H1 (cell line): ENCODE data around the gene ARHGAP22. TPM values are rescaled to one million over a fixed set of nuclear protein-coding genes. Genes with fewer than 3 reads are reported as not detected.

Source experiments
- BCL11A ChIP-seq, 2 experiments: IDR thresholded peaks; one replicate each; pipeline ENCODE4 v1.6.1; 2011; ENCODE audit warnings: low read depth in 2 of 2, low read length in 2 of 2, mild to moderate bottlenecking in 2 of 2
- CHD7 ChIP-seq: fragments of 300-600 bp; sonication (generic); IDR thresholded peaks from 2 replicates; pipeline ENCODE4 v1.7.1; 2012; ENCODE audit warnings: low read length, moderate library complexity, mild to moderate bottlenecking, inconsistent platforms; ENCODE audit not compliant: insufficient replicate concordance
- E2F6 ChIP-seq: IDR thresholded peaks from 2 replicates; pipeline ENCODE4 v1.6.1; 2012; ENCODE audit warnings: inconsistent platforms
- PHF8 ChIP-seq: fragments of 200-600 bp; sonication (generic); conservative IDR thresholded peaks from 2 replicates; pipeline ENCODE4 v1.7.1; 2012; ENCODE audit warnings: low read depth, mild to moderate bottlenecking, inconsistent platforms, low read length, moderate library complexity
- ZNF274 ChIP-seq: IDR thresholded peaks from 2 replicates; pipeline ENCODE4 v1.7.0; 2012; ENCODE audit warnings: low read length, borderline replicate concordance; ENCODE audit errors: extremely low read depth
- polyA plus RNA-seq, 7 experiments: library from polyadenylated mRNA; depleted of rRNA in 3 of 7; stranded (reverse) in 5 of 7; unstranded in 2 of 7; fragments of >200 nt in 5 of 7; fragments of 200-250 nt in 2 of 7; gene quantifications; 1 replicate in 5 of 7; 2 replicates in 1 of 7; 4 replicates in 1 of 7; pipeline versions ENCODE4 v1.2.1 to v1.2.3, GENCODE V29; 2011 to 2013; ENCODE audit warnings: missing spikeins in 2 of 7, mixed read lengths in 2 of 7
- total RNA-seq: library from RNA; stranded (reverse); fragmentation: NEBNext Ultra II Directional; extraction: Animal tissue kit (Norgen Biotek cat#: 25700); gene quantifications from 2 replicates; pipeline ENCODE4 v1.2.1, GENCODE V29; 2021

Gene ARHGAP22
- total and polyA plus RNA-seq, 2 of the 8 experiments (the other 6 are each of a cell fraction or from before 2014, with no cell fraction given) = 3.6 to 11.2 TPM

GRCh38 chr10:48592346-48592745 lies 12.5 kb downstream of the ARHGAP22 start (continued):
- no peak for TF ChIP-seq E2F6
- no peak for TF ChIP-seq CHD7
- TF ChIP-seq ZNF274 = no peak
- no peak for TF ChIP-seq PHF8
- TF ChIP-seq BCL11A (IDR thresholded peaks at IDR 0.05; ENCODE audit: low read depth in 2 of 2, low read length in 2 of 2) = no peak
